Peyer's patch (tissue), 4 donors: ENCODE measurements around the gene KMT2A.

Experiments used
- POLR2A ChIP-seq, 2 donors: fragments of 450-650 bp; IDR thresholded peaks; one replicate each; pipeline ENCODE4 v1.5.1; 2017; ENCODE audit warnings: antibody characterized with exemption in 2 of 2, mild to moderate bottlenecking in 2 of 2, moderate library complexity in 2 of 2
- TF ChIP-seq, protein P1 (sequence below), 6 experiments: fragments of 450-650 bp in 4 of 6; fragments of 200-600 bp in 2 of 6; sonication (generic) in 1 of 6; IDR thresholded peaks; one replicate each; pipeline ENCODE4 v1.5.1; 2017 to 2019; ENCODE audit warnings: antibody characterized with exemption in 6 of 6, mild to moderate bottlenecking in 3 of 6, moderate library complexity in 1 of 6

DNA sequence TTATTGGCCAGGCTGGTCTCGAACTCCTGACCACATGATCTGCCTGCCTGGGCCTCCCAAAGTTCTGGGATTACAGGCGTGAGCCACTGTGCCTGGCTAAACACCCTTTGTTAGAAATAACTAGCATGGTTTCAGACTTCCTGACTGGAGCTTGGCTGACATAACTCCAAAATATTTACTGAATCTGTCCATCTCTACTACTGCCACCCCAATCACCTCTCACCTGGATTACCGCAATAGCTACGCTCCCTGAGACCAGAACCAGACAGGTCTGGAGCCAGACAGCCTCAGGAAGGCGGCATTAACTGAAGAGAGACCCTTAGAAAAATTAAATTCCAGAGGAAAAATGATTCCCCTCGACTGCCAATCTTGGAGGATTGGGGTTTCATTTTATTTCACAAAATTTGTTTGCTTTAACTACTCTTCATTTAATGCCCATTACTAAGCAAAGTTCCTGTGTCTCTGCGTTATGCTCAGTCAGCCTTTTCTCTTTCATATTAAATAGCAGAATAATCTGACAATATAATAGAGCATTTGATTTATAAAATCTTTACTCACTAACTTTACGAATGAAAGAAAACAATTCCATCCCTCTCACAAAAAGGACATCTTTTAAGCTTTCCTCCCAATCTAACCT lies 107.8 kb downstream of the KMT2A start:
- TF ChIP-seq, protein P1, sequence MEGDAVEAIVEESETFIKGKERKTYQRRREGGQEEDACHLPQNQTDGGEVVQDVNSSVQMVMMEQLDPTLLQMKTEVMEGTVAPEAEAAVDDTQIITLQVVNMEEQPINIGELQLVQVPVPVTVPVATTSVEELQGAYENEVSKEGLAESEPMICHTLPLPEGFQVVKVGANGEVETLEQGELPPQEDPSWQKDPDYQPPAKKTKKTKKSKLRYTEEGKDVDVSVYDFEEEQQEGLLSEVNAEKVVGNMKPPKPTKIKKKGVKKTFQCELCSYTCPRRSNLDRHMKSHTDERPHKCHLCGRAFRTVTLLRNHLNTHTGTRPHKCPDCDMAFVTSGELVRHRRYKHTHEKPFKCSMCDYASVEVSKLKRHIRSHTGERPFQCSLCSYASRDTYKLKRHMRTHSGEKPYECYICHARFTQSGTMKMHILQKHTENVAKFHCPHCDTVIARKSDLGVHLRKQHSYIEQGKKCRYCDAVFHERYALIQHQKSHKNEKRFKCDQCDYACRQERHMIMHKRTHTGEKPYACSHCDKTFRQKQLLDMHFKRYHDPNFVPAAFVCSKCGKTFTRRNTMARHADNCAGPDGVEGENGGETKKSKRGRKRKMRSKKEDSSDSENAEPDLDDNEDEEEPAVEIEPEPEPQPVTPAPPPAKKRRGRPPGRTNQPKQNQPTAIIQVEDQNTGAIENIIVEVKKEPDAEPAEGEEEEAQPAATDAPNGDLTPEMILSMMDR (IDR thresholded peaks at IDR 0.05): no peak
- TF ChIP-seq POLR2A (IDR thresholded peaks at IDR 0.05): no peak
